B cell (primary cell): ENCODE results near the gene WDR41. TPM values are rescaled to one million over a fixed set of nuclear protein-coding genes. Genes with fewer than 3 reads are reported as not detected.

Source experiments
- ATAC-seq: fragments of 200-7000 bp; cut with Tn5 transposase; one replicate; pipeline ENCODE4 v1.10.0; 2021; ENCODE audit warnings: low read depth, mild to moderate bottlenecking, moderate number of reproducible peaks, moderate library complexity
- CTCF ChIA-PET: fragments of 350-600 bp; sonication (Branson Sonifier 250); formaldehyde crosslinking; loops from one replicate; lab custom pipeline; 2021; ENCODE audit warnings: antibody characterized with exemption, inconsistent platforms; lab: Charles Lee
- POLR2A ChIA-PET: fragments of 350-600 bp; sonication (Branson Sonifier 250); formaldehyde crosslinking; loops from one replicate; lab custom pipeline; 2021; ENCODE audit warnings: antibody characterized with exemption; lab: Charles Lee
- DNase-seq: peaks from one replicate; pipeline ENCODE4 v3.0.0; 2013
- H2AFZ ChIP-seq: 2 replicates; pipeline ENCODE4 v1.6.1; 2012; ENCODE audit warnings: mild to moderate bottlenecking, low read depth, low read length; ENCODE audit not compliant: insufficient read depth, poor library complexity, severe bottlenecking
- H3K27ac ChIP-seq, 2 donors: 1 replicate in 1 of 2; 2 replicates in 1 of 2; pipeline ENCODE4 v1.5.1; 2012 to 2013; ENCODE audit warnings: low read length in 2 of 2, mild to moderate bottlenecking in 2 of 2, moderate library complexity in 1 of 2
- H3K27me3 ChIP-seq, 4 experiments: fragments of 200-600 bp in 1 of 4; sonication (generic) in 1 of 4; replicated peaks in 1 of 4; 1 replicate in 2 of 4; 2 replicates in 2 of 4; pipeline versions ENCODE4 v1.6.1 to v1.7.0; 2013 to 2016; ENCODE audit warnings: low read length in 3 of 4, mild to moderate bottlenecking in 2 of 4, mixed read lengths in 1 of 4, moderate library complexity in 1 of 4; ENCODE audit not compliant: insufficient read depth in 4 of 4, control insufficient read depth in 3 of 4; ENCODE audit errors: control extremely low read depth in 1 of 4
- H3K36me3 ChIP-seq, 2 experiments: replicated peaks in 1 of 2; 1 replicate in 1 of 2; 2 replicates in 1 of 2; pipeline versions ENCODE4 v1.6.1 to v1.7.1; 2013; ENCODE audit warnings: low read length in 1 of 2; ENCODE audit not compliant: insufficient read depth in 2 of 2, control insufficient read depth in 1 of 2; ENCODE audit errors: control extremely low read depth in 1 of 2, extremely low read depth in 1 of 2
- H3K4me1 ChIP-seq, 2 donors: fragments of 200-600 bp in 1 of 2; sonication (generic) in 1 of 2; 1 replicate in 1 of 2; 2 replicates in 1 of 2; pipeline versions ENCODE4 v1.5.1 to v1.6.1; 2013 to 2017; ENCODE audit warnings: low read length in 2 of 2; ENCODE audit not compliant: control insufficient read depth in 2 of 2, insufficient read depth in 2 of 2
- H3K4me2 ChIP-seq: replicated peaks from 2 replicates; pipeline ENCODE3; 2012; ENCODE audit warnings: mild to moderate bottlenecking, low read depth, low read length; ENCODE audit not compliant: poor library complexity, severe bottlenecking
- H3K4me3 ChIP-seq, 5 experiments: fragments of 200-600 bp in 1 of 5; sonication (generic) in 1 of 5; 1 replicate in 3 of 5; 2 replicates in 2 of 5; pipeline versions ENCODE4 v1.5.1 to v1.7.0; 2011 to 2016; ENCODE audit warnings: low read length in 4 of 5, mild to moderate bottlenecking in 4 of 5, low read depth in 2 of 5, control low read depth in 1 of 5, moderate library complexity in 1 of 5; ENCODE audit not compliant: insufficient read depth in 1 of 5; ENCODE audit errors: control extremely low read depth in 1 of 5, extremely low read depth in 1 of 5
- H3K79me2 ChIP-seq: fragments of 200-600 bp; sonication (generic); one replicate; pipeline ENCODE4 v1.6.0; 2016; ENCODE audit warnings: low read length; ENCODE audit not compliant: control insufficient read depth, insufficient read depth
- H3K9ac ChIP-seq: fragments of 200-600 bp; sonication (generic); 2 replicates; pipeline ENCODE4 v1.6.1; 2017; ENCODE audit warnings: mild to moderate bottlenecking, low read length, moderate library complexity
- H3K9me3 ChIP-seq, 3 donors: one replicate each; pipeline versions ENCODE4 v1.6.1 to v1.7.1; 2013; ENCODE audit warnings: low read length in 2 of 3; ENCODE audit not compliant: control insufficient read depth in 2 of 3, insufficient read depth in 1 of 3; ENCODE audit errors: control extremely low read depth in 1 of 3
- H4K20me1 ChIP-seq: 2 replicates; pipeline ENCODE4 v1.6.0; 2012; ENCODE audit warnings: mild to moderate bottlenecking, low read length; ENCODE audit not compliant: insufficient read depth, control insufficient read depth, poor library complexity, severe bottlenecking
- H3K27ac Mint-ChIP-seq: one replicate; pipeline ENCODE4 v1.8.0; 2021; ENCODE audit warnings: mixed read lengths
- H3K27me3 Mint-ChIP-seq: one replicate; pipeline ENCODE4 v1.8.0; 2021; ENCODE audit warnings: mixed read lengths
- H3K4me1 Mint-ChIP-seq: one replicate; pipeline ENCODE4 v1.8.0; 2021; ENCODE audit warnings: mixed read lengths
- H3K4me3 Mint-ChIP-seq: one replicate; pipeline ENCODE4 v1.8.0; 2021; ENCODE audit warnings: mixed read lengths
- H3K9me3 Mint-ChIP-seq: one replicate; pipeline ENCODE4 v1.8.0; 2022; ENCODE audit warnings: mixed read lengths; ENCODE audit not compliant: insufficient read depth
- EZH2 ChIP-seq: IDR thresholded peaks from 2 replicates; pipeline ENCODE4 v1.6.1; 2012; ENCODE audit warnings: borderline replicate concordance, low read depth, mild to moderate bottlenecking, moderate library complexity, low read length; ENCODE audit not compliant: insufficient read depth, poor library complexity, severe bottlenecking
- WGBS: methylation state at CpG from one replicate; pipeline ENCODE4 v1.1.5; 2013; ENCODE audit warnings: missing lambda C conversion rate; ENCODE audit not compliant: insufficient coverage; 5-methylcytosine and 5-hydroxymethylcytosine counted together
- intact Hi-C: fragments of 100-400 bp; cut with micrococcal nuclease; formaldehyde crosslinking; loops from one replicate; pipeline ENCODE4 v1.10.0; 2022
- polyA plus RNA-seq: library from polyadenylated mRNA; depleted of rRNA; stranded (reverse); fragments of >200 nt; gene quantifications from 2 replicates; pipeline ENCODE4 v1.2.3, GENCODE V29; 2012
- total RNA-seq, 2 donors: library from RNA; stranded (reverse); fragments of 120-200 nt in 1 of 2; gene quantifications; 1 replicate in 1 of 2; 2 replicates in 1 of 2; pipeline versions ENCODE4 v1.2.3 to v1.2.4, GENCODE V29; 2013 to 2022
- TF ChIP-seq, protein P1 (sequence below): fragments of 200-600 bp; IDR thresholded peaks from one replicate; pipeline ENCODE4 v1.8.0; 2022; ENCODE audit warnings: antibody characterized with exemption, mild to moderate bottlenecking

The WDR41 gene
- total and polyA plus RNA-seq, 2 donors (not counting 1 experiment from before 2014, with no cell fraction given): 9.0 to 30.6 TPM

DNA sequence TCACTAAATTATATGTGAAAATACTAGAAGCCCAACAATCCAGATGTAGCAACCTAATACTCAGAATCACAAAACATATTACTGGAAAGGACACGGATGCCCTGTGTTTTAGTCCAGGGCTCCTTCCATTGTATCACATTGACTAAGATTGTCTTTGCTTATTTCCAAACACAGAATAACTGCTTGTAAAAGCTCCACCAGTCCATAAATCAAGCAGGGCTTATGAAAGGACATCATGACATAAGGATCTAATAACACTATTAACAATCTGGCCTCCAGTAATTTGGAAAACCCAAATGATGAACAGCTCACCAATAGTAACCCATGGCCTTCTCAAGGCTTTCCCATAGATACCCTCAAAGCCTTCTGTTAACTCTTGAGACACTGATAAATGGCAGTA is 39.8 kb downstream of the WDR41 start:
- TF ChIP-seq EZH2: no peak
- TF ChIP-seq, protein P1, sequence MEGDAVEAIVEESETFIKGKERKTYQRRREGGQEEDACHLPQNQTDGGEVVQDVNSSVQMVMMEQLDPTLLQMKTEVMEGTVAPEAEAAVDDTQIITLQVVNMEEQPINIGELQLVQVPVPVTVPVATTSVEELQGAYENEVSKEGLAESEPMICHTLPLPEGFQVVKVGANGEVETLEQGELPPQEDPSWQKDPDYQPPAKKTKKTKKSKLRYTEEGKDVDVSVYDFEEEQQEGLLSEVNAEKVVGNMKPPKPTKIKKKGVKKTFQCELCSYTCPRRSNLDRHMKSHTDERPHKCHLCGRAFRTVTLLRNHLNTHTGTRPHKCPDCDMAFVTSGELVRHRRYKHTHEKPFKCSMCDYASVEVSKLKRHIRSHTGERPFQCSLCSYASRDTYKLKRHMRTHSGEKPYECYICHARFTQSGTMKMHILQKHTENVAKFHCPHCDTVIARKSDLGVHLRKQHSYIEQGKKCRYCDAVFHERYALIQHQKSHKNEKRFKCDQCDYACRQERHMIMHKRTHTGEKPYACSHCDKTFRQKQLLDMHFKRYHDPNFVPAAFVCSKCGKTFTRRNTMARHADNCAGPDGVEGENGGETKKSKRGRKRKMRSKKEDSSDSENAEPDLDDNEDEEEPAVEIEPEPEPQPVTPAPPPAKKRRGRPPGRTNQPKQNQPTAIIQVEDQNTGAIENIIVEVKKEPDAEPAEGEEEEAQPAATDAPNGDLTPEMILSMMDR: no peak
- no peaks in the 10 kb centered on the region for H3K27me3 Mint-ChIP-seq
- Histone ChIP-seq H3K4me2 (no peak overlapping the region), H3K27ac (no peak overlapping the region), H3K9ac (no peak overlapping the region), H3K36me3 (peaks cover 18 to 28% of the 10 kb centered on the region in 2 experiments), H3K79me2 (no peaks in the 10 kb centered on the region), H2AFZ (no peak overlapping the region), H3K4me1 (no peaks in the 10 kb centered on the region), H3K9me3 (no peaks in the 10 kb centered on the region), H4K20me1 (no peaks in the 10 kb centered on the region), H3K4me3 (no peak overlapping the region), H3K27me3 (no peaks in the 10 kb centered on the region)
- ChIA-PET CTCF (no interaction called here), POLR2A (no interaction called here)
- no peak overlapping the region for H3K27ac Mint-ChIP-seq
- intact Hi-C loops: no loop called here
- no peak for ATAC-seq
- WGBS: 100% methylated on average over 1 of the region's 1 CpG
- H3K4me1 Mint-ChIP-seq: no peaks in the 10 kb centered on the region
- no peak overlapping the region for H3K4me3 Mint-ChIP-seq
- DNase-seq: no peak
- peaks cover 2% of the 10 kb centered on the region for H3K9me3 Mint-ChIP-seq

DNA sequence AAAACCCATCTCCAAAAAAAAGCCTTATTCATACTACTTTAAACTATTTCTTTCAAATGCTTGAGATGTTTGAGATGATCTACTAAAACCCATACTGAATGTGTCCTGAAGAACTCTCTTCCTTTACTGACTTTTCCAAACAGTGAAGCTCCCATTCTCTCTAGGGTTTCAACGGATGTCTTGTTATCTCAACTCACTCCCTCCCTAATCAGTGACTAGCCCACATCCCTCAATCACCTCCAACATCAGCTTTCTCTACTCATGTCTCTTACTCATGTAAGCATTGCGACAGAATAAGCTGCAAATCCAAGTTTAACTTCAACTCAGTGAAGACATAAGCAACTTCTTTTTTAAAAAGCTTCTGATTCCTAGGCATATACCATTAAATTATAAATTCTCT is 42.1 kb downstream of the WDR41 start:
- Mint-ChIP-seq H3K4me1 (no peaks in the 10 kb centered on the region), H3K27ac (no peak overlapping the region), H3K27me3 (no peaks in the 10 kb centered on the region), H3K9me3 (peaks cover 2% of the 10 kb centered on the region), H3K4me3 (no peak overlapping the region)
- Histone ChIP-seq H3K4me3 (no peak overlapping the region), H3K79me2 (no peaks in the 10 kb centered on the region), H3K4me1 (no peaks in the 10 kb centered on the region), H3K9me3 (no peaks in the 10 kb centered on the region), H2AFZ (no peak overlapping the region), H3K9ac (no peak overlapping the region), H3K4me2 (no peak overlapping the region), H3K27ac (no peak overlapping the region), H3K36me3 (peaks cover 18 to 29% of the 10 kb centered on the region in 2 experiments), H3K27me3 (no peaks in the 10 kb centered on the region), H4K20me1 (no peaks in the 10 kb centered on the region)
- POLR2A ChIA-PET: no interaction called here
- no peak for DNase-seq
- intact Hi-C loops: no loop called here
- CTCF ChIA-PET: no interaction called here
- 85% methylated on average over 1 of the region's 2 CpGs for WGBS
- TF ChIP-seq, protein P1: no peak
- no peak for TF ChIP-seq EZH2
- ATAC-seq: no peak
